Fibroblast of mammary gland (primary cell): Measurements from ENCODE around the gene DDX5.

Experiments used
- DNase-seq: peaks from one replicate; pipeline ENCODE4 v3.0.0-alpha.2; 2010; ENCODE audit warnings: low read depth
- H3K4me3 ChIP-seq: 2 replicates; pipeline ENCODE4 v1.5.1; 2011; ENCODE audit warnings: low read depth, mild to moderate bottlenecking, low read length, moderate library complexity; ENCODE audit not compliant: control insufficient read depth
- TF ChIP-seq, protein P1 (sequence below): conservative IDR thresholded peaks from 2 replicates; pipeline ENCODE4 v1.5.1; 2011; ENCODE audit warnings: low read depth, low read length, inconsistent platforms; ENCODE audit not compliant: control insufficient read depth, insufficient read depth

The DDX5 gene

DNA sequence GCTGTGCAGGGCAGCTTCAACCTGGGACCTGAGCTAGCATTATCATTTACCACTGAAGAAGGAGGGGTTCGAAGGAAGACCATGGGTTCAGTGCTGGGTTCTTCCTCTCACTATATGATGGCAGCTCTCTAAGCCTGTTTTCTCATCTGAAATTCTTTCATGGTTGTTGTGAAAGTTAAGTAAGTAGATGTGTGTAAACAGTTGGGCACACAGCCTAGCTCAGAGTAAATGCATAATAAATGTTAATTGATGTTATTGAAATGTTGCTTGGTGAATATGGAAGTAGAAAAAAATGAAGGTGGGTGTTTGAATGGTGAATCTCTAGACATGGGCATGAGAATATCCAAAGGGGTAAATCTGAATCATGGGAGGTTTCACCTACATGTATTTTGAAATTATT lies 9.7 kb upstream of the DDX5 start:
- DNase-seq: no peak
- TF ChIP-seq, protein P1, sequence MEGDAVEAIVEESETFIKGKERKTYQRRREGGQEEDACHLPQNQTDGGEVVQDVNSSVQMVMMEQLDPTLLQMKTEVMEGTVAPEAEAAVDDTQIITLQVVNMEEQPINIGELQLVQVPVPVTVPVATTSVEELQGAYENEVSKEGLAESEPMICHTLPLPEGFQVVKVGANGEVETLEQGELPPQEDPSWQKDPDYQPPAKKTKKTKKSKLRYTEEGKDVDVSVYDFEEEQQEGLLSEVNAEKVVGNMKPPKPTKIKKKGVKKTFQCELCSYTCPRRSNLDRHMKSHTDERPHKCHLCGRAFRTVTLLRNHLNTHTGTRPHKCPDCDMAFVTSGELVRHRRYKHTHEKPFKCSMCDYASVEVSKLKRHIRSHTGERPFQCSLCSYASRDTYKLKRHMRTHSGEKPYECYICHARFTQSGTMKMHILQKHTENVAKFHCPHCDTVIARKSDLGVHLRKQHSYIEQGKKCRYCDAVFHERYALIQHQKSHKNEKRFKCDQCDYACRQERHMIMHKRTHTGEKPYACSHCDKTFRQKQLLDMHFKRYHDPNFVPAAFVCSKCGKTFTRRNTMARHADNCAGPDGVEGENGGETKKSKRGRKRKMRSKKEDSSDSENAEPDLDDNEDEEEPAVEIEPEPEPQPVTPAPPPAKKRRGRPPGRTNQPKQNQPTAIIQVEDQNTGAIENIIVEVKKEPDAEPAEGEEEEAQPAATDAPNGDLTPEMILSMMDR: no peak
- no peak overlapping the region for H3K4me3 ChIP-seq

DNA sequence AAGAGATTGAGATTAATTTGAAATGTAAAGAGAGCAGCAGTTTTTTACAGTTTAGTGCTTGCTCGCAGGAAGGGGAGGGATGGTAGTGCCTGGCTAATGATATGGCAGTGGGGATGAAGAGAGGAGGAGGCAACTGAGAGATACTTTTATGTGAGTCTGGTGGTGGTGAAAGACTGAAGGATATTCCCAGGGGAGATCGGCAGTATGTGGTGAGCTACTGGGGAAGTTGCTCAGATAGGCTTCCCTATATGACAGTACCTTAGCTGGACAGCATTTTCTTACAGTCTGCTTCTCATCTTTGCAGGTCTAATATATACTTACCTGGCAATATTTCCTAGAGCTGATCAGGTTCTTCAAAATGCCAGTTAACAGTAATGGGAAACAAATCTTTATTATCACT lies 9.3 kb upstream of the DDX5 start:
- H3K4me3 ChIP-seq: no peak overlapping the region
- peak; percentile 48 for DNase-seq
- TF ChIP-seq, protein P1: no peak

- DNase-seq: no peak
- no peak overlapping the region for H3K4me3 ChIP-seq
- TF ChIP-seq, protein P1: no peak
Measured at GRCh38 chr17:64509179-64509578, 3.1 kb upstream of the DDX5 start.

GRCh38 chr17:64508683-64509082 lies 2.6 kb upstream of the DDX5 start:
- H3K4me3 ChIP-seq: peak overlapping the region; percentile 100
- DNase-seq: no peak
- TF ChIP-seq, protein P1: no peak

- H3K4me3 ChIP-seq: peak overlapping the region; percentile 100
- peak; percentile 75 for DNase-seq
- TF ChIP-seq, protein P1: peak; percentile 55
Measured at GRCh38 chr17:64507413-64507782, 1.3 kb upstream of the DDX5 start.

GRCh38 chr17:64506576-64507412 lies 705 bp upstream of the DDX5 start, which contains the start of gene CEP95:
CEP95 (plus strand) TSS chr17:64506977; CDS start chr17:64507098, 121 bp downstream.
- H3K4me3 ChIP-seq: peak within 1 kb of the TSS; percentile 100
- peak; percentile 98 for DNase-seq
- TF ChIP-seq, protein P1: no peak
